ENCODE results near the gene SLC22A17.

Gene SLC22A17

DNA sequence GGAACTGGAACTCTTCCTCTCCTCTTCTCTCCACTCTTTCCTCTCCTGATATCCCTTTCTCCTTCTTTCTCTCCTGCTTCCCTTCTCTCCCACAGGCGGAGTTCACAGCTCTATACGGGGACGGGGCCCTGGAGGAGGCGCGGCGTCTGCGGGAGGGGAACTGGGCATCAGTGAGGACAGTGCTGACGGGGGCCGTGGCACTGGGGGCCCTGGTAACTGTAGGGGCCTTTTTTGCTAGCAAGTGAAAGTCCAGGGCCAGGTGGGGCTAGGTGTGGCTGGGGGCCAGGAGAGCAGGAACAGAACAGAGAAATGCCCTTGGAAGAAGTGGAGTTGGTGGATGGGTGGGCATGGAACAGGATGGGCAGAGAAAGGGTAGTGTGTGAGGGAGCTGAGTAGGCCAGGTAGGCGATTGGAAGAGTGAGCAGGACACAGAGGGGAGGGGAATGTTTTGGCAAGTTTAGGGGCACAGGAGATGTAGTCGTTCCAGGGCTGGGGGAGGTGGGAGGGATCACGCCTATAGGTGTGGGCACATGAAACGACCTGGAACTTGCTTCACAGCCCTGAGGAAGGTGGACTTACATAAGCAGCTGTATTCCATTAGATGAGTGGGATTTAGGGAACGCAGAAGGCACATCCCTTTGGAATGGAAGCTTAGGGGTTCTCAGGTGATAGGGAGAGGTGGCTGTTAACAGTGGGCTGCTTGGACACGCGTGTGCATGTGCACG is 43.8 kb downstream of the SLC22A17 start:
- in situ Hi-C loops (cut with HindIII; ENCODE audit: low sequenced_read_pairs) = no loop called here

DNA sequence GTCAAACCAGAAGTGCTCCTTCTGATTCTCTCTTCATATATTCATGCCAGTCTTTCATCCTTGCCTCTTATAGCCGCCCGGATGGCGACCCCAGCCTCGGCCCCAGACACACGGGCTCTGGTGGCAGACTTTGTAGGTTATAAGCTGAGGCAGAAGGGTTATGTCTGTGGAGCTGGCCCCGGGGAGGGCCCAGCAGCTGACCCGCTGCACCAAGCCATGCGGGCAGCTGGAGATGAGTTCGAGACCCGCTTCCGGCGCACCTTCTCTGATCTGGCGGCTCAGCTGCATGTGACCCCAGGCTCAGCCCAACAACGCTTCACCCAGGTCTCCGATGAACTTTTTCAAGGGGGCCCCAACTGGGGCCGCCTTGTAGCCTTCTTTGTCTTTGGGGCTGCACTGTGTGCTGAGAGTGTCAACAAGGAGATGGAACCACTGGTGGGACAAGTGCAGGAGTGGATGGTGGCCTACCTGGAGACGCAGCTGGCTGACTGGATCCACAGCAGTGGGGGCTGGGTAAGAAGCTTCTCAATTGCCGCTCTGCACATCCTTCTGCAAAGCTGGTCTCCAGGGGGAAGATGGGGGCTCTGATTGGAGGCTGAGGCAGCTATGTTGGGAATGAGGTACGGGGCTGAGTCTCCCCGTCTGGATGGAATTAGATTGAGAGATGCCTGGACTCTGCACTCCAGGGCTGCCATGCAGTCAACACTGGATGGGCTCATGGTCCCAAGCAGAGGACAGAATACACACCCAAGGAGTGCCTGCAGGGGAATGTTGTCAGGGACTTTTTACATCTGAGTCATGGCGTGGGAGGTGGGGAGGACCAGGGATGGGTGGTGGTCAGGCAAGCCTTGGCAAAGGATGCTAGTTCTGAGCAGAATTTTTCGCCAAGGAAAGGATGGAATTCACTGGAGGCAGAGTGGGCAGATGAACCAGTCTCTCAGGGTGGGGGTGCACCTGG is 44.7 kb downstream of the SLC22A17 start:
- in situ Hi-C loops (cut with HindIII; ENCODE audit: low sequenced_read_pairs) = no loop called here

DNA sequence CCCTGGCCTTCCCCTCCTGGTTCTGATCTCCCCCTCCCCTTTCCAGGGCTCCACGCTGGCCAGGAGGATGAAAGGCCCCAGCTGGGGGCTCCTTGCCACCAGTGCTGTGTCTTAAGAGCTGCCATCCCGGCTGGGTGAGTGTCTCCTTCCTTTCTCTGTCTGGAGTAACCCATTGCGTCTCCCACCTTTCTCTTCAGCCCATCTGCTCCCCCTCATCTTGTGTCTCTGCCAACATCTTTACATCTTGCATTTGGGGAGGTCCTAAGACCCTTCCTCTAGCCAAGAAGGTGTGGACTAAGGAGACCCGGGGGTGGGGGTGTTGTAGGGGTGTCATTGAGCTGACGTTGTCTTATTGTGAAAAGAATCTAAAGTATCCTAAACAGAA is 45.5 kb downstream of the SLC22A17 start:
- in situ Hi-C loops (cut with HindIII; ENCODE audit: low sequenced_read_pairs) = no loop called here

DNA sequence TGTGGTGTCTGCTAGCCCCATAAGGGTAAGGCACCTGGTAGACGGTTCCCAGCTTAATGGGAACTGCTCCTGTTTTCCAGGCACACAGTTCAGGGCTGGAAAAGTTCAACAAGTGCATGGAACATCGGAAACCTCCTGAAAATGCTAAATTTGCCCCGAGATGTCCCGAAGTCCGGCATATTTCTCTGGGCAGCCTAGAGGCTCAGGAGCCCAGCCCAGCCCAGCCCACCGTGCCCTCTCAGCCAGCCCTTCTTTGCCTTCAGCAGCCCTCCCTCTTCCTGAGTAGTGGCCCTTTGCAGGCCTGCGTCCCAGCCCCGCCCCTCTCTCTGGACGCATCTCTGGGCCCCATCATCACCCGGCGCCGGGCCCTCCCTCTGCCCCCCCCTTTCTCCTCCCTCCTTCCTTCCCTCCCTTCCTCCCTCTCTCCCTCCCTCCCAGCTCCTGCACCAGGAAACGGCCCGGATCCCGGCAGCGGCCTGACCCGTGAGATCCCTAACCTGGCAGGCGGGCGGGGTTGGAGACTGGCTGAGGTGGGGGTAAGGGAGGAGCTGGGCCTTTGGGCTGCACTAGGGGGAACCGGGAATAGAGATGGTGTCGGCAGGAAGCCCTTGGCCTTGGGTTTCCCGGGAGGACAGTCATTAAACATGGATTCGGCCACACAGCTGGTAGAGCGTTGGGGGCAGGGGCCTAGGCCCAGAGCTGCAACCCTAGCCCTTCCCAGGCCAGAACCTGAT is 46.1 kb downstream of the SLC22A17 start, which contains the start of gene BCL2L2:
BCL2L2 (plus strand) TSS at position 422 of the 734 bp plus-strand sequence. CDS start 935 bp downstream, outside the sequence.
- in situ Hi-C loops (cut with HindIII; ENCODE audit: low sequenced_read_pairs) = no loop called here

DNA sequence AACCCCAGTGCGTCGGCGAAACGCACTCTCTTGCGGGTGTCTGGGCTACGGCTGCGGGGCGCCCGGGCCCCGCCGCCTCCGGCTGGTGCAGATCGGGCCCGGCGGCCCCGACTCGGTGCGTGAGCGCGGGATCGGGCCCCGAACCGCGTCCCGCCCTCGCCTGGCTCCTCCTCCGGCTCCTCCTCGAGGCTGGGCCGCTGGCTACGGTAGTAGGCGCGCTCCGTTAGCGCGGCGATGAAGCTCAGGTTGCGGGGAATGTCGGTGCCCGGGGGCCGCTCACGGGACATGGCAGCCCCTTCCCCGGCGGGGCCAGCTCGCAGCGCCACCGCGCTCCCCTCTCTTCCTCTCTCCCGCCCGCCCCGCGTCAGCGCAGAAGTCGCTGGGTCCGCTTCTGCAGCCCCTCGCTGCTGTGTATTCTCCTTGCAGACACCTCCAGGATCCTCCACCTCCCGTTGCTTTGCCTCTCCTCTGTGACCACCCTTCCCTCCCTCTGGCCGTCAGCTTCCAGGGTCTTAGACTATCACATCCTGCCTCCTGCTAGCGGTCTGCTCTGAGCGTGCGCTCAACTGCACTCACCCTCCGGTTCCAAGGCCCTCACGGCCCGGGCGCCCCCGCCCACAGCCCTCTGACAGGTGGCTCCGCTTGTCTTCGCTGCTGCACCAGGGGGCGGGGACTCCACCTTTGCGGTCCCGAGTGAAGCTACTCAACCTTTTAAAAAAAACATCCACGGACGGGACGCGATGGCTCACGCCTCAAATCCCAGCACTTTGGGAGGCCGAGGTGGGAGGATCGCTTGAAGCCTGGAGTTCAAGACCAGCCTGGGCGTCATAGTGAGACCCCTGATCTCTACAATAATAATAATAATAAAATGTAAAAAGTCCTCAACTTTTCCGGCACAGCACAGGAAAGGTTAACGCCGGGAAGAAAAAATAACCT is 50.1 kb downstream of the SLC22A17 start, which contains the start of gene PPP1R3E:
PPP1R3E (minus strand) TSS at position 570 of the 936 bp plus-strand sequence; CDS start at position 287, 283 bp downstream.
- in situ Hi-C loops (cut with HindIII; ENCODE audit: low sequenced_read_pairs) = no loop called here

DNA sequence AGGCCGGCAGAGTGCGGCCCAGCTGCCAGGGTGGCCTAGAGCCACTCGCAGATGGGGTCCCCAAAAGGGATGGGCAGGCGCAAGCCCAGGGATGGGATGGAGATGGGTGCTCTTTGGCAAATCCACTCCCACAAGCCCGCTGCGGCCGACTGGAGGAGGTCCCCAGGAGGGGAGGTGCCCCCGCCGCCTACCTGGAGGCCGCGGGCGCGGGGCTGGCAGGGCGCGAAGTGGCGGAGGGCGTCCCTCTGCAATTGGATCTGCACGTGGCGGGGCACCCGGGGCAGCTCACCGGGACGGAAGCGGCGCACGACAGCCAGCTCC is 50.8 kb downstream of the SLC22A17 start:
- in situ Hi-C loops (cut with HindIII; ENCODE audit: low sequenced_read_pairs) = no loop called here

DNA sequence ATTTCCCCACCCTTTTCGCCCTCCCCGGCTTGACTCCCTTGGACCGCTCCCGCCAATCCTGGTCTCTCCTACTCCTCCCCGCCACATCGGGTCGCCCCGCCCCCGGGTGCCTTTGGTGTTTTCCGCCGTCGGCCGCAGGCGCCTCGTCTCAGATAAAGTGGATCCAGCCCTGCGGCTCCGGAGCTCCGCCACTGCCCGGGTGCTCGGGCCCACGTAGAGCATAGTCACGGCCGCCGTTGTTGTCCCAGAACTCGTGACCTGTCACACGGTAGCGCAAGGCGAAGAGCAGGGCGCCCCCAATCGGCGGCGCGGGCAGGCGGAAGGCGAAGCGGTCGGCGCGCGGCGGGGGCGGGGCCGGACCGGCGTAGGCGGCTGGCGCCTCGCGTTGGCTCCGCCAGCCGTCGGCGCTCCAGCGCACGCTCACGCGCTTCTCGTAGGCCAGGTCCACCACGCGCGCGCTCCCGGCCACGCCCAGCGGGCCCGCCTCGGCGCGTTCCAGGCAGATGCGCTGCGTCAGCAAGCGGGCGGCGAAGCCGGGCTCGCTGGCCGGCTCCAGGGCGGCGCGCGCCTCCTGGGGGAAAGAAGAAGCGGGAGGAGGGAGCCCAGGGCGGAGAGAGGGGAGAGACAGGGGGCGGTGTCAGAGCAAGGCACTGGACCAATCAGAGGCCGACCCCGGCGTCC is 51.3 kb downstream of the SLC22A17 start:
- in situ Hi-C loops (cut with HindIII; ENCODE audit: low sequenced_read_pairs) = no loop called here

DNA sequence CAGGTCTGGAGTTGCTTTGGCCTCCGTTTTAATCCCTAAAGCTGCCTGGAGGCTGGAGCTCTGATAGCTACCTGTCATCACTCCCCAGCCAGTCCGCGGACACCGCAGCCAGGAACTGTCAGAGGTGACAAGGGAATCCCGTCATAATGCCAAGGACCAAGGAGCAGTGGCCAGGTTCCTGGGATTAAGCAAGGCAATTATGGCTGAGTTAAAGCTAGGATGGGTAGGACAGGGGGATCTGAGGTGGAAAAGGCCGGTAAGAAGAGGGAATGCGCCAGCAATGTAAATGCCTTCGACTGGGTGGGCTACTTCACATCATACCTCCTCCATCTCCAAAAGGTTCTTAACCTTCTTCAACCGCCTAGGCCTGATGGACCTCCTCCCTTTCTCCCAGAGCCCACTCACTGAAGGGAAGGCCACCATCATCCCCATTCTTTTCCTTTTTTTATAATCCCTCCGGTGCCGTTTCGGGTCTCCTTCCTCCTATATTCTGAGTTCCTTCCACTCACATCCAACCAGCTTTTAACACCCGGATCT is 51.9 kb downstream of the SLC22A17 start:
- in situ Hi-C loops (cut with HindIII; ENCODE audit: low sequenced_read_pairs) = no loop called here

DNA sequence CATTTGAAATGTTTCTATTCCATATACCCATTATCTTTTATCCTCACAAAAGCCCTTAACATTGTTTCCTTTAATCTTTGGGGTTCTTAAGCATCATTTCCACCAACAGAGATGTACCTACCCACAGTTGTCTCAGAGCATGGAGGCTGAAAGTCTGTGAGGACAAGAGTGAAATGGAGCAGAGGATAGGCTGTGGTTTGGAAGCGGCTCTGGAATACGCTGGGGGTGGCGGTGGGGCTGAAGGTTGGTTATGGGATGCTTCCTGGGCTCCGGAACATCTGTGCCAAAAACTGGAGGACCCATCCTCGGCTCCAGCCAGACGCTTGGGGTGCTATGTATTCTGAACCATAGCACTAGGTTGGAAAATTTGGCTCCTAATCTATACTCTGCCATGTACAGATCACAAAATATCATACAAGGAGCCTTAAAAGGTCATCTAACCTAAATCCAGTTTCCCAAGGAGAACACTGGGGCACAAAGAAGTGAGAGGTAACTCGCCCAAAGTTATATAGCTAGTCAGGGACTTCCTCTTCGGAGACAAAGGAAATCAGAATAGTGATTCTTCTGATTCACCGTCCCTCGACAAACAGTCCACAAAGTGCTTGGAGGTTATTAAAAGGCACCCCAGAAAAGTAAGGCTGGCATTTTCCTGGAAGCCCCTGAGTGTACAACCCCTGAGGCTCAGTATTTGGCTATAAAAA is 52.6 kb downstream of the SLC22A17 start:
- in situ Hi-C loops (cut with HindIII; ENCODE audit: low sequenced_read_pairs) = no loop called here

DNA sequence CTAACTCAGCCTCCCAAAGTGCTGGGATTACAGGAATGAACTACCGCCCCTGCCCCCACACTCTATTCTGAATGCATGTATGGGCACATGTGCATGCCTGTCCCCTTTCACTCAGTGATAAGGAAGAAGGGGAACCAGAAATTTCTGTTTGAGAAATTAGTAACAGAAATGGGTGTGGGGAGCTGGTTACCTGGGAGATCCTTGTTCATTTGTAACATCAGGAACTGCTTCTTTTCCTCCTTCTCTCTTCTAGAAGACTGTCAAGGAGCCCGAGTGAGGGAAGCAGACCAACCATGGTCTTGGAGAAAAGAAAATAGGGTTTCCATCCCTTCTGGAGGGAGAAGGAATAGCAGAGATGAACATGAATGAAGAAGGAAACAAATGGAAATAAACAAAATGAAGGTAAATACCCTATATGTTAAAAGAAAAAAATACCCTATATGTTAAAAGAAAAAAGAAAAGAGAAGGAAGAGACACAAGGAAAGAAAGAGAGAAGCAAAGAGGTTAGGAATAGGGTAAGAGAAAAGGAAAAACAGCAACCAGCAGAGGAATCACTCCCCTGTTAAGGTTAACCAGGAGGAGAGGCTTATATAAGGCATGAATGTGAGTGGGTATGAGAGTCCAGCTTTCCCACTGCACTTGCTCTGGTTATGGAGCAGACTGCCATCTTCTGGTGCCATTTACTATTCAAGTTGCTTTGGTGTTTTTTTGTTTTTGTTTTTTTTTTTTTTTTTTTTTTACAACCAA is 53.3 kb downstream of the SLC22A17 start:
- in situ Hi-C loops (cut with HindIII; ENCODE audit: low sequenced_read_pairs) = no loop called here

DNA sequence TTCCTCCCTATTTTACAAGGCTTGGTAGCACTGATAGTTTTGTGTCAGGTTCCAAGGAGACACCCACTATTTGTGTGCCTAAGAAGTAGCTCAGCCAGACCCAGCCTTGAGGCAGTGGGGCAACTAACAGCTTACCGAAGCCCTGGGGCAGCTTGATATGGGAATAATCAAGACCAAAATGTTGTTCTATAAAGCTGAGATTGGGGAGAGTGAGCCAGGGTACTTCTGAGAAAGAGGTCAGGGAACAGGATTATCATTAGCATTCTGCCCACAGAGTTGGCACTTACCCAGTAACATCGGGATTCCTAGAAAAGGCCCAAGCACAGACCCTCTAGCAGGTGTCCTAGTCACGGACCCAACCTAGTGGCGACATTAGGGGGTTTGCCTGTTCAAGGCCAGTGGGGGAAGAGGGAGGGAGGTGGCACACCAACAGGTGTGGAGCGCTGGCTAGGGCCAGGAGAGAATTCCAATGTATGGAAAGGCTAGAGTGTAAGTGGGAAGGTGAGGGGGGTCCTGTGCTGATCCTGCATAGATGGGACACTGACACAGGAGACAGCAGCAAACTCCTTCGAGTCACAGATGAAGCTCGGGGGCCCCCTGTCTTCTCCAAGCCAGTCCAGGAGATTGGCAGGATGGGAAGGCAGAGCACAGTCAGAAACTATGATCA is 54.9 kb downstream of the SLC22A17 start:
- in situ Hi-C loops (cut with HindIII; ENCODE audit: low sequenced_read_pairs) = no loop called here

DNA sequence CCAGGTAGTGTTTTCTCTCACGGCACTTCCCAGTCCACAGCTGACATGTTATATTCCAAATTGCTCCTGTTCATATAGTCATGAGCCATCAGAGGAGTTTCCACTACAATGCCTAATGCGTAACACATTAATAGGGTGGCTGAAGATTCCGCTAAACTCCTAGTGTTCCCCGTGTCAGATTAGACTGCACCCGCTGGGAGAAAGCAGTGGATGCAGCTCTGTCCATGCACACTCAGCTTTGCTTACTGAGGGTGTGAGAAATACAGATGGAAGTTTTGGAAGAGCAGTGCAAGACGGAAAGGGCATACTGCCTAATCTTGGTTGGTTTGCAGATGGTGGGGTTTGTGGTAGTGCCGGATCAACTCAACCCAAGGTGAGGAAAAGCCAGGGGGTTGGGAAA is 55.6 kb downstream of the SLC22A17 start:
- in situ Hi-C loops (cut with HindIII; ENCODE audit: low sequenced_read_pairs) = no loop called here

All from DLD1 (cell line).